H1 (cell line): ENCODE results near the gene TSPAN9. TPM values are rescaled to one million over a fixed set of nuclear protein-coding genes. Genes with fewer than 3 reads are reported as not detected.
A peak's percentile ranks its signal among the peaks of the same experiment; 100 is the strongest.

Experiments used
- CTCF ChIA-PET: fragments of 300-600 bp; sonication (Branson Sonifier 250); formaldehyde crosslinking; loops from one replicate; lab custom pipeline; 2021; ENCODE audit not compliant: partially characterized antibody; lab: Charles Lee
- POLR2A ChIA-PET: fragments of 300-600 bp; sonication (Branson Sonifier 250); formaldehyde crosslinking; loops from one replicate; lab custom pipeline; 2021; ENCODE audit warnings: inconsistent platforms; ENCODE audit not compliant: partially characterized antibody; lab: Charles Lee
- DNase-seq, 2 experiments: peaks; one replicate each; pipeline versions ENCODE4 v3.0.0 to v3.0.0-alpha.2; 2010 to 2022; ENCODE audit warnings: low spot score in 2 of 2, low read depth in 1 of 2, mixed read lengths in 1 of 2
- FAIRE-seq: peaks from 2 replicates; lab custom pipeline; 2011; peaks lifted over from hg19 to GRCh38; lab: Jason Lieb, UNC
- H2AFZ ChIP-seq: 2 replicates; pipeline ENCODE4 v1.8.1; 2012; ENCODE audit warnings: low read length, inconsistent platforms
- H2AK5ac ChIP-seq: 2 replicates; pipeline ENCODE4 v1.6.1; 2013; ENCODE audit warnings: low read depth, low read length
- H2BK120ac ChIP-seq: replicated peaks from 2 replicates; pipeline ENCODE3; 2013; ENCODE audit warnings: low read depth, low read length, inconsistent platforms
- H2BK12ac ChIP-seq: 2 replicates; pipeline ENCODE4 v1.6.1; 2013; ENCODE audit warnings: low read depth, low read length
- H2BK15ac ChIP-seq: 2 replicates; pipeline ENCODE4 v1.6.1; 2013; ENCODE audit warnings: low read length
- H2BK20ac ChIP-seq: 2 replicates; pipeline ENCODE4 v1.6.1; 2013; ENCODE audit warnings: low read length
- H2BK5ac ChIP-seq: 2 replicates; pipeline ENCODE4 v1.6.1; 2013; ENCODE audit warnings: low read depth, low read length
- H3K14ac ChIP-seq: 2 replicates; pipeline ENCODE4 v1.6.1; 2013; ENCODE audit warnings: inconsistent platforms; ENCODE audit not compliant: insufficient read length
- H3K18ac ChIP-seq: 2 replicates; pipeline ENCODE4 v1.6.1; 2013; ENCODE audit warnings: low read length; ENCODE audit errors: extremely low read depth
- H3K23ac ChIP-seq: 2 replicates; pipeline ENCODE4 v1.6.1; 2013; ENCODE audit warnings: inconsistent platforms; ENCODE audit not compliant: insufficient read length
- H3K23me2 ChIP-seq: 2 replicates; pipeline ENCODE4 v1.6.1; 2013; ENCODE audit warnings: low read depth, low read length
- H3K27ac ChIP-seq: 2 replicates; pipeline ENCODE4 v1.6.1; 2011; ENCODE audit warnings: low read depth, low read length, inconsistent platforms
- H3K27me3 ChIP-seq, 4 experiments: replicated peaks in 1 of 4; 1 replicate in 1 of 4; 2 replicates in 3 of 4; pipeline versions ENCODE4 v1.6.1 to v1.8.1; 2011 to 2013; ENCODE audit warnings: low read length in 3 of 4, mild to moderate bottlenecking in 3 of 4, inconsistent platforms in 2 of 4, mixed read lengths in 2 of 4, moderate library complexity in 1 of 4; ENCODE audit not compliant: control insufficient read depth in 3 of 4, insufficient read depth in 3 of 4; ENCODE audit errors: extremely low read depth in 1 of 4
- H3K36me3 ChIP-seq, 4 experiments: 2 replicates each; pipeline versions ENCODE4 v1.6.1 to v1.8.1; 2011 to 2013; ENCODE audit warnings: mild to moderate bottlenecking in 4 of 4, low read length in 3 of 4, moderate library complexity in 2 of 4, control low read depth in 1 of 4, inconsistent platforms in 1 of 4; ENCODE audit not compliant: insufficient read depth in 4 of 4, control insufficient read depth in 2 of 4
- H3K4ac ChIP-seq: replicated peaks from 2 replicates; pipeline ENCODE3; 2013; ENCODE audit warnings: low read length, low read depth, mixed read lengths, inconsistent platforms; ENCODE audit not compliant: insufficient read length
- H3K4me1 ChIP-seq, 4 experiments: replicated peaks in 1 of 4; 1 replicate in 1 of 4; 2 replicates in 3 of 4; pipeline versions ENCODE4 v1.6.1 to v1.8.1; 2011 to 2013; ENCODE audit warnings: low read length in 3 of 4, inconsistent platforms in 2 of 4, mixed read lengths in 1 of 4; ENCODE audit not compliant: insufficient read depth in 4 of 4, control insufficient read depth in 3 of 4
- H3K4me2 ChIP-seq, 2 experiments: 2 replicates each; pipeline versions ENCODE4 v1.6.1 to v1.8.1; 2011 to 2013; ENCODE audit warnings: low read depth in 2 of 2, low read length in 2 of 2, control low read depth in 1 of 2, inconsistent platforms in 1 of 2, mild to moderate bottlenecking in 1 of 2; ENCODE audit not compliant: insufficient read depth in 1 of 2
- H3K4me3 ChIP-seq, 4 experiments: fragments of 200-600, 300-600 bp in 1 of 4; sonication (generic), shearing (Covaris generic), sonication (Bioruptor Twin) in 1 of 4; 2 replicates each; pipeline versions ENCODE4 v1.5.1 to v1.8.1; 2011 to 2016; ENCODE audit warnings: low read length in 4 of 4, low read depth in 3 of 4, control low read depth in 2 of 4, inconsistent platforms in 2 of 4, mild to moderate bottlenecking in 2 of 4, mixed read lengths in 1 of 4, moderate library complexity in 1 of 4; ENCODE audit not compliant: insufficient read depth in 2 of 4; ENCODE audit errors: extremely low read depth in 1 of 4
- H3K56ac ChIP-seq: replicated peaks from 2 replicates; pipeline ENCODE3; 2013; ENCODE audit warnings: low read depth, mild to moderate bottlenecking, mixed read lengths, low read length, inconsistent platforms; ENCODE audit not compliant: insufficient read length
- H3K79me1 ChIP-seq: 2 replicates; pipeline ENCODE4 v1.6.1; 2013; ENCODE audit warnings: low read depth, low read length, control low read depth
- H3K79me2 ChIP-seq, 2 experiments: 2 replicates each; pipeline versions ENCODE4 v1.6.1 to v1.8.1; 2012 to 2013; ENCODE audit warnings: low read length in 2 of 2, mild to moderate bottlenecking in 2 of 2, inconsistent platforms in 1 of 2; ENCODE audit not compliant: insufficient read depth in 2 of 2, control insufficient read depth in 1 of 2
- H3K9ac ChIP-seq, 4 experiments: replicated peaks in 1 of 4; 1 replicate in 1 of 4; 2 replicates in 3 of 4; pipeline versions ENCODE4 v1.6.1 to v1.8.1; 2011 to 2013; ENCODE audit warnings: low read depth in 3 of 4, low read length in 3 of 4, control low read depth in 2 of 4, mild to moderate bottlenecking in 2 of 4, moderate library complexity in 2 of 4, inconsistent platforms in 1 of 4; ENCODE audit errors: extremely low read depth in 1 of 4
- H3K9me3 ChIP-seq, 2 experiments: 2 replicates each; pipeline versions ENCODE4 v1.6.1 to v1.8.1; 2012 to 2013; ENCODE audit warnings: mild to moderate bottlenecking in 2 of 2, moderate library complexity in 2 of 2, control low read depth in 1 of 2, inconsistent platforms in 1 of 2, low read depth in 1 of 2, low read length in 1 of 2, mixed read lengths in 1 of 2; ENCODE audit not compliant: insufficient read depth in 2 of 2
- H4K20me1 ChIP-seq, 2 experiments: replicated peaks in 1 of 2; 2 replicates each; pipeline versions ENCODE3 to v1.8.1; 2011 to 2013; ENCODE audit warnings: inconsistent platforms in 2 of 2, low read length in 2 of 2, mild to moderate bottlenecking in 1 of 2; ENCODE audit not compliant: insufficient read depth in 2 of 2, control insufficient read depth in 1 of 2
- H4K5ac ChIP-seq: 2 replicates; pipeline ENCODE4 v1.6.1; 2013; ENCODE audit warnings: low read length, low read depth, mixed read lengths, inconsistent platforms; ENCODE audit not compliant: insufficient read length
- H4K8ac ChIP-seq: 2 replicates; pipeline ENCODE4 v1.8.0; 2013; ENCODE audit warnings: mild to moderate bottlenecking, moderate library complexity, low read length, inconsistent platforms; ENCODE audit not compliant: insufficient read depth; ENCODE audit errors: extremely low read depth
- H4K91ac ChIP-seq: replicated peaks from 2 replicates; pipeline ENCODE3; 2013; ENCODE audit warnings: low read length, mixed read lengths, inconsistent platforms; ENCODE audit not compliant: insufficient read length
- ASH2L ChIP-seq: fragments of 200-600, 300-600 bp; sonication (generic); IDR thresholded peaks from one replicate; pipeline ENCODE4 v1.7.1; 2017; ENCODE audit warnings: low read length
- BACH1 ChIP-seq: IDR thresholded peaks from 2 replicates; pipeline ENCODE4 v1.6.1; 2012; ENCODE audit warnings: low read length, improper control_type of control experiment
- BRCA1 ChIP-seq: IDR thresholded peaks from 2 replicates; pipeline ENCODE4 v1.6.1; 2012; ENCODE audit warnings: low read depth, low read length, improper control_type of control experiment
- CBX5 ChIP-seq: fragments of 300-800, 300-1000 bp; sonication (generic); IDR thresholded peaks from 2 replicates; pipeline ENCODE4 v1.7.1; 2016; ENCODE audit warnings: antibody characterized with exemption, low read length, low read depth
- CBX8 ChIP-seq: fragments of 300-800, 300-1000 bp; sonication (generic); IDR thresholded peaks from 2 replicates; pipeline ENCODE4 v1.7.1; 2016; ENCODE audit warnings: low read depth, low read length, borderline replicate concordance
- EGR1 ChIP-seq: IDR thresholded peaks from 2 replicates; pipeline ENCODE4 v1.6.1; 2011; ENCODE audit warnings: low read depth, low read length, borderline replicate concordance
- JUND ChIP-seq: IDR thresholded peaks from 2 replicates; pipeline ENCODE4 v1.6.1; 2011; ENCODE audit warnings: mild to moderate bottlenecking, improper control_type of control experiment, low read length
- MAX ChIP-seq: IDR thresholded peaks from 2 replicates; pipeline ENCODE4 v1.6.1; 2012; ENCODE audit warnings: inconsistent platforms
- POLR2A ChIP-seq, 2 experiments: IDR thresholded peaks; 1 replicate in 1 of 2; 2 replicates in 1 of 2; pipeline ENCODE4 v1.6.1; 2011; ENCODE audit warnings: low read depth in 2 of 2, low read length in 2 of 2, mild to moderate bottlenecking in 2 of 2; ENCODE audit errors: control extremely low read depth in 1 of 2
- SAP30 ChIP-seq: fragments of 300-600 bp; sonication (generic); IDR thresholded peaks from 2 replicates; pipeline ENCODE4 v1.7.1; 2012; ENCODE audit warnings: low read length, moderate library complexity, mild to moderate bottlenecking, inconsistent platforms; ENCODE audit not compliant: insufficient read depth, insufficient replicate concordance
- SUZ12 ChIP-seq: fragments of 200-600 bp; sonication (generic); IDR thresholded peaks from 2 replicates; pipeline ENCODE4 v1.6.1; 2012; ENCODE audit warnings: mild to moderate bottlenecking, inconsistent platforms, low read length, moderate library complexity, mixed read lengths
- TBP ChIP-seq: IDR thresholded peaks from 2 replicates; pipeline ENCODE4 v1.6.1; 2011; ENCODE audit warnings: low read depth, low read length, improper control_type of control experiment
- TEAD4 ChIP-seq: IDR thresholded peaks from 2 replicates; pipeline ENCODE4 v1.6.1; 2012; ENCODE audit warnings: low read depth, low read length, inconsistent platforms, mixed read lengths
- WGBS, 2 experiments: shearing (Covaris generic) in 1 of 2; methylation state at CpG; one replicate each; pipeline versions ENCODE4 v1.1.6 to v1.1.7; 2013 to 2015; ENCODE audit warnings: low lambda C conversion rate in 2 of 2, mixed read lengths in 2 of 2, inconsistent platforms in 1 of 2, low coverage in 1 of 2, missing lambda C conversion rate in 1 of 2; ENCODE audit not compliant: insufficient replicate concordance in 2 of 2, insufficient coverage in 1 of 2, insufficient read length in 1 of 2; ENCODE audit errors: extremely low coverage in 1 of 2, missing lambda C conversion rate in 1 of 2; 5-methylcytosine and 5-hydroxymethylcytosine counted together
- polyA plus RNA-seq, 7 experiments: library from polyadenylated mRNA; depleted of rRNA in 3 of 7; stranded (reverse) in 5 of 7; unstranded in 2 of 7; fragments of >200 nt in 5 of 7; fragments of 200-250 nt in 2 of 7; gene quantifications; 1 replicate in 5 of 7; 2 replicates in 1 of 7; 4 replicates in 1 of 7; pipeline versions ENCODE4 v1.2.1 to v1.2.3, GENCODE V29; 2011 to 2013; ENCODE audit warnings: missing spikeins in 2 of 7, mixed read lengths in 2 of 7
- total RNA-seq: library from RNA; stranded (reverse); fragmentation: NEBNext Ultra II Directional; extraction: Animal tissue kit (Norgen Biotek cat#: 25700); gene quantifications from 2 replicates; pipeline ENCODE4 v1.2.1, GENCODE V29; 2021

Gene TSPAN9
- total and polyA plus RNA-seq, 2 of the 8 experiments (the other 6 are each of a cell fraction or from before 2014, with no cell fraction given), result 11.5 to 29.1 TPM

- Histone ChIP-seq H2BK12ac (no peak overlapping the region), H3K4me3 (no peak overlapping the region), H3K36me3 (no peaks in the 10 kb centered on the region), H2BK15ac (no peak overlapping the region), H3K14ac (no peak overlapping the region), H3K27ac (no peak overlapping the region), H3K79me2 (no peaks in the 10 kb centered on the region), H2BK120ac (no peak overlapping the region), H2BK20ac (no peak overlapping the region), H3K9ac (no peak overlapping the region), H3K56ac (no peak overlapping the region), H4K5ac (no peak overlapping the region), H3K4ac (no peak overlapping the region), H3K27me3 (no peaks in the 10 kb centered on the region; a peak in 1 of 7 replicates), H2AK5ac (no peak overlapping the region), H4K8ac (peak overlapping the region; percentile 75; the same call in 1 of the 2 replicates), H3K4me2 (no peak overlapping the region), H3K79me1 (no peaks in the 10 kb centered on the region; the same call in 1 of the 2 replicates), H3K23me2 (no peaks in the 10 kb centered on the region), H2BK5ac (no peak overlapping the region), H3K4me1 (peaks cover 0 to 13% (median 11%) of the 10 kb centered on the region in 4 experiments; a peak in 6 of 7 replicates), H3K9me3 (no peaks in the 10 kb centered on the region; a peak in 1 of 4 replicates), H2AFZ (no peak overlapping the region), H4K20me1 (no peaks in the 10 kb centered on the region), H4K91ac (no peak overlapping the region), H3K18ac (no peak overlapping the region), H3K23ac (no peak overlapping the region)
- 93% methylated on average over 21 of the region's 22 CpGs; no CpG with 5 or more reads in 1 of the 2 experiments for WGBS, 2 experiments
- ChIA-PET CTCF (interaction anchor here (1.1 to 16.6 kb wide), 8 partner anchors 10 to 130 kb away, joined by 3 to 300 read pairs (median 8); no protein-coding TSS in a partner anchor), POLR2A (interaction anchor here (1.5 kb wide), 1 partner anchor 28 kb away, joined by 3 read pairs; no protein-coding TSS in a partner anchor)
- no peak for FAIRE-seq
- no peak for DNase-seq
- no peak for TF ChIP-seq MAX
- no peak for TF ChIP-seq TBP
- no peak for TF ChIP-seq BRCA1
- TF ChIP-seq BACH1, result no peak
- TF ChIP-seq TEAD4, result no peak
- TF ChIP-seq JUND, result no peak
- TF ChIP-seq ASH2L, result no peak
- TF ChIP-seq POLR2A (IDR thresholded peaks at IDR 0.05; ENCODE audit: control extremely low read depth in 1 of 2, low read depth in 2 of 2, low read length in 2 of 2), result no peak
- TF ChIP-seq EGR1, result no peak
- no peak for TF ChIP-seq SAP30
- TF ChIP-seq CBX5, result no peak
- TF ChIP-seq SUZ12, result no peak
- no peak for TF ChIP-seq CBX8
Measured at GRCh38 chr12:3145546-3146310, 68.5 kb downstream of the TSPAN9 start.
